Measurements from ENCODE around the gene NTRK3.

The NTRK3 gene

GRCh38 chr15:88250826-88251225 is 5.7 kb downstream of the NTRK3 start:
- no peak overlapping the region for H3K4me3 ChIP-seq (ENCODE audit: low read length)
- DNase-seq (ENCODE audit: low read depth) = no peak
- TF ChIP-seq CTCF (conservative IDR thresholded peaks at IDR 0.05; ENCODE audit: low read length) = no peak

GRCh38 chr15:88249220-88249619 is 7.3 kb downstream of the NTRK3 start:
- peak; percentile 37 for DNase-seq (ENCODE audit: low read depth)
- no peak overlapping the region for H3K4me3 ChIP-seq (ENCODE audit: low read length)
- no peak for TF ChIP-seq CTCF (conservative IDR thresholded peaks at IDR 0.05; ENCODE audit: low read length)

GRCh38 chr15:88247914-88248313 is 8.6 kb downstream of the NTRK3 start:
- no peak for DNase-seq (ENCODE audit: low read depth)
- no peak overlapping the region for H3K4me3 ChIP-seq (ENCODE audit: low read length)
- TF ChIP-seq CTCF (conservative IDR thresholded peaks at IDR 0.05; ENCODE audit: low read length) = no peak

GRCh38 chr15:88246666-88247446 is 9.7 kb downstream of the NTRK3 start:
- DNase-seq (ENCODE audit: low read depth) = peak; percentile 55
- no peak overlapping the region for H3K4me3 ChIP-seq (ENCODE audit: low read length)
- peak; percentile 87 for TF ChIP-seq CTCF (conservative IDR thresholded peaks at IDR 0.05; ENCODE audit: low read length)

- DNase-seq (ENCODE audit: low read depth) = no peak
- TF ChIP-seq CTCF (conservative IDR thresholded peaks at IDR 0.05; ENCODE audit: low read length) = no peak
- H3K4me3 ChIP-seq (ENCODE audit: low read length) = no peak overlapping the region
Measured at GRCh38 chr15:88246081-88246480, 10.5 kb downstream of the NTRK3 start.

- peak; percentile 82 for TF ChIP-seq CTCF (conservative IDR thresholded peaks at IDR 0.05; ENCODE audit: low read length)
- H3K4me3 ChIP-seq (ENCODE audit: low read length) = no peak overlapping the region
- peak; percentile 29 for DNase-seq (ENCODE audit: low read depth)
Measured at GRCh38 chr15:88243895-88244787, 12.4 kb downstream of the NTRK3 start.

Data from AG10803 (cell line).